Memory B cell (primary cell): ENCODE data around the gene PSMG3.

Experiments used
- ATAC-seq: fragments of 150-1000 bp; cut with Tn5 transposase; 2 replicates; pipeline ENCODE4 v1.10.0; 2021; ENCODE audit warnings: low read depth, mild to moderate bottlenecking, moderate library complexity
- DNase-seq, 2 donors: peaks; one replicate each; pipeline ENCODE4 v3.0.0; 2022; ENCODE audit warnings: low spot score in 2 of 2
- H3K27ac Mint-ChIP-seq: one replicate; pipeline ENCODE4 v1.8.0; 2022; ENCODE audit warnings: mild to moderate bottlenecking, moderate library complexity, mixed read lengths
- H3K27me3 Mint-ChIP-seq: one replicate; pipeline ENCODE4 v1.8.0; 2022; ENCODE audit warnings: mixed read lengths
- H3K36me3 Mint-ChIP-seq: one replicate; pipeline ENCODE4 v1.8.0; 2022; ENCODE audit warnings: mild to moderate bottlenecking, mixed read lengths
- H3K4me1 Mint-ChIP-seq: one replicate; pipeline ENCODE4 v1.8.0; 2022; ENCODE audit warnings: mixed read lengths
- H3K4me3 Mint-ChIP-seq: one replicate; pipeline ENCODE4 v1.8.0; 2022; ENCODE audit warnings: mild to moderate bottlenecking, moderate library complexity, mixed read lengths
- H3K9me3 Mint-ChIP-seq: one replicate; pipeline ENCODE4 v1.8.0; 2022; ENCODE audit warnings: mixed read lengths

PSMG3 gene

GRCh38 chr7:1544178-1544895 is 25.5 kb downstream of the PSMG3 start:
- H3K36me3 Mint-ChIP-seq: peaks cover 8% of the 10 kb centered on the region
- peaks cover 9% of the 10 kb centered on the region for H3K4me1 Mint-ChIP-seq
- no peaks in the 10 kb centered on the region for H3K9me3 Mint-ChIP-seq
- no peak for DNase-seq
- no peak overlapping the region for H3K4me3 Mint-ChIP-seq
- H3K27ac Mint-ChIP-seq: no peak overlapping the region
- peak; percentile 47 for ATAC-seq
- peaks cover 8% of the 10 kb centered on the region for H3K27me3 Mint-ChIP-seq

DNA sequence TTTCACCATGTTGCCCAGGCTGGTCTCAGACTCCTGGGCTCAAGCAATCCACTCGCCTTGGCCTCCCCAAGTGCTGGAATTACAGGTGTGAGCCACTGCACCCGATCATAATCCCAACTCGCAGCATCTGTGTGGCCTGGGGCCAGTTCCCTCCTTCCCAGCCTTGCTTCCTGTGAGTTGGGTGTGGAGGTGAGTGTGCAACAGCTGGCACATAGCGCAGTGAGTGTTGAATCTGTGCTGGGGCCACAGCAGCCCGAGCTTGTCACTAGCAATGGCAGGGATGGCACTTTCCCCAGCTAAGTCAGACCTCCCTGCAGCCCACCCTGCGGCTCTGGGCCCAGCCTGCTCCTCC is 26.0 kb downstream of the PSMG3 start:
- Mint-ChIP-seq H3K27ac (no peak overlapping the region), H3K36me3 (peaks cover 10% of the 10 kb centered on the region), H3K9me3 (no peaks in the 10 kb centered on the region), H3K4me3 (no peak overlapping the region), H3K27me3 (peaks cover 4% of the 10 kb centered on the region), H3K4me1 (peaks cover 6% of the 10 kb centered on the region)
- ATAC-seq (no peak), DNase-seq (no peak)

GRCh38 chr7:1542841-1543747 is 26.7 kb downstream of the PSMG3 start:
- Mint-ChIP-seq H3K9me3 (no peaks in the 10 kb centered on the region), H3K4me1 (peaks cover under 1% of the 10 kb centered on the region), H3K27ac (no peak overlapping the region), H3K4me3 (no peak overlapping the region), H3K27me3 (no peaks in the 10 kb centered on the region), H3K36me3 (peaks cover 10% of the 10 kb centered on the region)
- DNase-seq (no peak), ATAC-seq (no peak)

GRCh38 chr7:1542329-1542728 is 27.5 kb downstream of the PSMG3 start:
- no peaks in the 10 kb centered on the region for H3K27me3 Mint-ChIP-seq
- H3K4me3 Mint-ChIP-seq: no peak overlapping the region
- no peaks in the 10 kb centered on the region for H3K9me3 Mint-ChIP-seq
- peaks cover 10% of the 10 kb centered on the region for H3K36me3 Mint-ChIP-seq
- no peak overlapping the region for H3K27ac Mint-ChIP-seq
- H3K4me1 Mint-ChIP-seq: no peaks in the 10 kb centered on the region
- no peak for DNase-seq
- ATAC-seq: no peak

GRCh38 chr7:1541431-1542162 is 28.2 kb downstream of the PSMG3 start:
- Mint-ChIP-seq H3K27me3 (no peaks in the 10 kb centered on the region), H3K27ac (peak overlapping the region; percentile 57)
- no peak for ATAC-seq

GRCh38 chr7:1540776-1541271 is 29.0 kb downstream of the PSMG3 start:
- peak overlapping the region; percentile 57 for H3K27ac Mint-ChIP-seq
- no peaks in the 10 kb centered on the region for H3K4me1 Mint-ChIP-seq
- ATAC-seq (no peak), DNase-seq (no peak)
- no peaks in the 10 kb centered on the region for H3K9me3 Mint-ChIP-seq
- H3K4me3 Mint-ChIP-seq: no peak overlapping the region
- peaks cover 10% of the 10 kb centered on the region for H3K36me3 Mint-ChIP-seq
- H3K27me3 Mint-ChIP-seq: no peaks in the 10 kb centered on the region

More at GRCh38 chr7:1541431-1542162, 28.2 kb downstream of the PSMG3 start:
- no peaks in the 10 kb centered on the region for H3K9me3 Mint-ChIP-seq
- no peaks in the 10 kb centered on the region for H3K4me1 Mint-ChIP-seq
- H3K36me3 Mint-ChIP-seq: peaks cover 10% of the 10 kb centered on the region
- H3K4me3 Mint-ChIP-seq: no peak overlapping the region
- DNase-seq: no peak

DNA sequence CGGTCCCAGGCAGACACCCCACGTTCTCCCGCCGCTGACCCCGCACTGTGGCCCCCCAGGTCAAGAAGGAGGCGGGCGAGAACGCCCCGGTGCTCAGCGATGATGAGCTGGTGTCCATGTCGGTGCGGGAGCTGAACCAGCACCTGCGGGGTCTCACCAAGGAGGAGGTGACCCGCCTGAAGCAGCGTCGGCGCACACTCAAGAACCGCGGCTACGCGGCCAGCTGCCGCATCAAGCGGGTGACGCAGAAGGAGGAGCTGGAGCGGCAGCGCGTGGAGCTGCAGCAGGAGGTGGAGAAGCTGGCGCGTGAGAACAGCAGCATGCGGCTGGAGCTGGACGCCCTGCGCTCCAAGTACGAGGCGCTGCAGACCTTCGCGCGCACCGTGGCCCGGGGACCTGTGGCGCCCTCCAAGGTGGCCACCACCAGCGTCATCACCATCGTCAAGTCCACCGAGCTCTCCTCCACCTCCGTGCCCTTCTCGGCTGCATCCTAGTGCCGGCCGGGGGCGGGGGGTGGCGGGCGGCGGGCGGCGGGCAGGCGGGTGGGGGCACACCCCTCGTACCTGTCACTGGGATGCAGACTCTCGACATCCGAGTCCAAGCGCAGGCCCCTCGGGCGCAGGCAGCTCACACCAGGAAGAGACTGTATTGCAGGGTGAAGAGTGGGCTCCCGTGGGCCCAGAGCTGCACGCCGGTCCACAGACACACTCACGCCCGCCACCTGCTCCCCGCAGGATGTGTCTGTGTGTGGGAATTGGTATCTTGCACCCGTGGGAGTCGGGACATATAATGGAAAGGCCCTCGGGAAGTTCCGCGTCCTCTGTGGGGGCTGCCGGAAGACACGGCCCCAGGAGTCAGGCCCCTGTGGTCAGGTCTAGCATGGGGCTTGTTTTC is 29.7 kb downstream of the PSMG3 start:
- no peaks in the 10 kb centered on the region for H3K9me3 Mint-ChIP-seq
- no peak overlapping the region for H3K27ac Mint-ChIP-seq
- no peaks in the 10 kb centered on the region for H3K27me3 Mint-ChIP-seq
- H3K36me3 Mint-ChIP-seq: peaks cover 10% of the 10 kb centered on the region
- H3K4me1 Mint-ChIP-seq: no peaks in the 10 kb centered on the region
- no peak for DNase-seq
- no peak overlapping the region for H3K4me3 Mint-ChIP-seq
- no peak for ATAC-seq

- H3K27me3 Mint-ChIP-seq: no peaks in the 10 kb centered on the region
- H3K27ac Mint-ChIP-seq: no peak overlapping the region
- H3K9me3 Mint-ChIP-seq: no peaks in the 10 kb centered on the region
- DNase-seq (no peak), ATAC-seq (no peak)
- H3K36me3 Mint-ChIP-seq: peaks cover 10% of the 10 kb centered on the region
- no peaks in the 10 kb centered on the region for H3K4me1 Mint-ChIP-seq
- H3K4me3 Mint-ChIP-seq: no peak overlapping the region
These were observed 30.5 kb downstream of the PSMG3 start for GRCh38 chr7:1539181-1539881.

DNA sequence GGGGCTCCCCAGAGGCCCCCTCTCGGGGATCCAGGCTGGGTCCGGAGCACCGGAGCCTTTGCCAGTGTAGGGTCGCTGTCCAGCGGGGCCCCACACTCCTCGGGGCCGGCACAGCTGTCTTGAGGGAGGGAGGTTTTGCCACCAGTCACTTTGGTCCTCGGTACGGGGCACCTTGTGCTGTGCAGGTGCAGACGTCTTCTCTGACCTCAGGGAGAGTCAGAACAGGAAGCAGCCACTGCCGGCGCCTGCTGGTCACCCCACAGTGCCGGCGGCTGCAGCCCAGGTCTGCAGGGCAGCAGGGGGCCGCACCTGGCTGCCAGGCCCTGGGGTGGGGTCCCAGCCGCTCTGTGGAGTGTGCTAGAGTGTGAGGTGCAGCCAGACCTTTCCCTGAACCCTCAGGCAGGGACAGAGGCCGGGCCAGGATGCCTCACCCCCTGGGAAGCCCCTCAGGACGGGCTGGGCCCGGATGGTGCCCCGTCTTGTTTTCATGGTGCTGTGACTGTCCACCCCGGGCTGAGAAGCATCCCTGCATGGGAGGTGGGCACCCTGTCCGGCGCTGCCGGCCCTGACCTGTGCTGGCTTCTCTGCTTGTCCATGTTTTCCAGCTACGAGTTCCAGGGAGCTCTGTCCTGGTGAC is 31.2 kb downstream of the PSMG3 start:
- H3K4me1 Mint-ChIP-seq: peaks cover 2% of the 10 kb centered on the region
- no peaks in the 10 kb centered on the region for H3K9me3 Mint-ChIP-seq
- peaks cover 10% of the 10 kb centered on the region for H3K36me3 Mint-ChIP-seq
- ATAC-seq: no peak
- no peaks in the 10 kb centered on the region for H3K27me3 Mint-ChIP-seq
- H3K27ac Mint-ChIP-seq: no peak overlapping the region
- H3K4me3 Mint-ChIP-seq: no peak overlapping the region
- no peak for DNase-seq

DNA sequence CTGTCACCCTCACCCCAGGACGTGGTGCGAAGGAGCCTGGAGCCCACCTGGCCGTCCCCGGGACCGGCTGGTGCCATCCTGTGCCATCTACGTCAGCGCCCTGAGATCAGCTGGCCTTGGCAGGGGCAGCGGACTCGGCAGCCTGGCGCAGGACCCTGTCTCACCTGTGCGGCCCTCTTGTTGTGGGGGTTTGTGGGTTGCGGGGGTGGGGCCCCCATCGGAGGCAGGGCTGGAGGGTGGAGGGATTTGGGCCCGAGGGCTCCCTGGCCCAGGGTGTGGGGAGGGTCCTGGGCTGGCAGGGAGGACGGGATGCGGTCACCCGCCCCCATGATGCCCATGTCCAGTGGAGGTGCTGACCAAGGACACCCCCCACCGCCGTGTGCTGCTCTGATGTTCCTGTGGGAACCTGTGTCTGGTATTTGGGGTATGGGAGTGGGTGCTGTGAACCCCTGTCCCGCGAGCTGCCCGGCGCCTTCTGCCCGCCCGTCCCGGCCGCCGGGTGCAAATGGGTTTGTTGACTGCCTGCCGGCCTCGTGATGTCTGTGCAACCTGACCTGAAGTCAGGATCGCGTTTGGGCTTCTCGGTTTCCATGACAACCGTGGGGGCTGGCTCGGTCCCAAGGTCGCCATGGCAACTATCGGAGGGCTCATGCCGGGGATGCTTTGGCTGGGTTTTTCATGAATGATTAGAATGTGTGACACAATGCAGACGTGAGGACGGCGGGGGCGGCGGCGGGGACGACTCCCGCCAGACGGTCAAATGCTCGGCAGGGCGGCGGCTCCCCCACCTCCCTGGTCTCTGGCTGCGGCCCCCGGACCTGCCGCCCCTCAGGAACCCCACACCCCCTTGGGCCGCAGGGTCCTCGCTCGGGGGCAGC is 32.1 kb downstream of the PSMG3 start:
- peaks cover 11% of the 10 kb centered on the region for H3K4me1 Mint-ChIP-seq
- ATAC-seq (no peak), DNase-seq (no peak)
- no peaks in the 10 kb centered on the region for H3K27me3 Mint-ChIP-seq
- peaks cover 12% of the 10 kb centered on the region for H3K36me3 Mint-ChIP-seq
- no peaks in the 10 kb centered on the region for H3K9me3 Mint-ChIP-seq
- no peak overlapping the region for H3K27ac Mint-ChIP-seq
- H3K4me3 Mint-ChIP-seq: no peak overlapping the region

GRCh38 chr7:1536743-1537534 is 32.9 kb downstream of the PSMG3 start:
- H3K4me1 Mint-ChIP-seq: peaks cover 12% of the 10 kb centered on the region
- no peak for ATAC-seq
- H3K27me3 Mint-ChIP-seq: no peaks in the 10 kb centered on the region
- no peak overlapping the region for H3K27ac Mint-ChIP-seq
- H3K4me3 Mint-ChIP-seq: no peak overlapping the region
- no peaks in the 10 kb centered on the region for H3K9me3 Mint-ChIP-seq
- peaks cover 12% of the 10 kb centered on the region for H3K36me3 Mint-ChIP-seq
- DNase-seq: no peak
